GM12878 (cell line): ENCODE data around the gene SKIL. TPM values are rescaled to one million over a fixed set of nuclear protein-coding genes. Genes with fewer than 3 reads are reported as not detected.
"Not testable (repeated sequence)": the region's sequence is repeated elsewhere in the genome, so short reads cannot be mapped to it uniquely, and the experiment has no call there.

Experiments
- ATAC-seq: fragments of 200-7000 bp; cut with Tn5 transposase; 3 replicates; pipeline ENCODE4 v1.9.1; 2020; ENCODE audit warnings: mild to moderate bottlenecking, moderate library complexity
- BruUV-seq: library from RNA; stranded (reverse); fragments of 400-500 nt; replicated peaks from 2 replicates; lab custom pipeline; 2021; lab: Mats Ljungman, UMichigan
- CTCF ChIA-PET: fragments of 300-600 bp; sonication (Branson Sonifier 250); formaldehyde crosslinking; extraction: SDS; loops from one replicate; lab custom pipeline; 2021; ENCODE audit warnings: inconsistent platforms; lab: Yijun Ruan, JAX
- POLR2A ChIA-PET: fragments of 350-600 bp; formaldehyde crosslinking; extraction: SDS; loops from one replicate; lab custom pipeline; 2021; ENCODE audit warnings: inconsistent platforms; lab: Charles Lee
- RAD21 ChIA-PET: fragments of 300-600 bp; sonication (Branson Sonifier 250); formaldehyde crosslinking; loops from one replicate; lab custom pipeline; 2023; ENCODE audit warnings: antibody characterized with exemption; ENCODE audit not compliant: unreplicated experiment; lab: Charles Lee
- SMC1A ChIA-PET: fragments of 300-600 bp; sonication (Branson Sonifier 250); formaldehyde crosslinking; loops from one replicate; lab custom pipeline; 2023; ENCODE audit not compliant: unreplicated experiment, uncharacterized antibody; lab: Charles Lee
- DNase-seq: peaks from one replicate; pipeline ENCODE4 v3.0.0-alpha.2; 2011; ENCODE audit warnings: low read depth, low spot score
- FAIRE-seq: peaks from 3 replicates; lab custom pipeline; 2011; peaks lifted over from hg19 to GRCh38; lab: Jason Lieb, UNC
- H2AFZ ChIP-seq: 2 replicates; pipeline ENCODE4 v1.6.0; 2011; ENCODE audit warnings: low read depth, low read length, control low read depth; ENCODE audit not compliant: control insufficient read depth
- H3K27ac ChIP-seq: 2 replicates; pipeline ENCODE4 v1.5.1; 2011; ENCODE audit warnings: control low read depth; ENCODE audit not compliant: control insufficient read depth, insufficient read depth
- H3K27me3 ChIP-seq, 2 experiments: replicated peaks in 1 of 2; 2 replicates each; pipeline versions ENCODE4 v1.6.0 to v1.6.1; 2011; ENCODE audit warnings: low read length in 1 of 2; ENCODE audit not compliant: control insufficient read depth in 2 of 2, insufficient read depth in 2 of 2
- H3K36me3 ChIP-seq, 2 experiments: 2 replicates each; pipeline ENCODE4 v1.5.1; 2011; ENCODE audit warnings: low read length in 1 of 2; ENCODE audit not compliant: control insufficient read depth in 2 of 2, insufficient read depth in 2 of 2
- H3K4me1 ChIP-seq: 2 replicates; pipeline ENCODE4 v1.6.1; 2011; ENCODE audit warnings: mild to moderate bottlenecking, low read length, moderate library complexity, mixed read lengths; ENCODE audit not compliant: control insufficient read depth, insufficient read depth
- H3K4me2 ChIP-seq: 2 replicates; pipeline ENCODE4 v1.6.0; 2011; ENCODE audit warnings: control low read depth; ENCODE audit not compliant: control insufficient read depth, insufficient read depth
- H3K4me3 ChIP-seq: fragments of 200-600 bp; sonication (generic); 2 replicates; pipeline ENCODE4 v1.5.1; 2016
- H3K79me2 ChIP-seq: 2 replicates; pipeline ENCODE4 v1.6.0; 2011; ENCODE audit warnings: low read length; ENCODE audit not compliant: control insufficient read depth, insufficient read depth
- H3K9ac ChIP-seq: 2 replicates; pipeline ENCODE4 v1.8.0; 2011; ENCODE audit warnings: low read length, control low read depth, mixed read lengths; ENCODE audit not compliant: control insufficient read depth, insufficient read depth
- H3K9me3 ChIP-seq: replicated peaks from 3 replicates; pipeline ENCODE4 v1.5.1; 2011; ENCODE audit warnings: mild to moderate bottlenecking, low read length; ENCODE audit not compliant: control insufficient read depth, insufficient read depth
- H4K20me1 ChIP-seq: 2 replicates; pipeline ENCODE4 v1.6.0; 2011; ENCODE audit not compliant: control insufficient read depth, insufficient read depth
- SREBF2 ChIP-seq: IDR thresholded peaks from 2 replicates; pipeline ENCODE4 v1.6.1; 2012; ENCODE audit warnings: mild to moderate bottlenecking, low read length
- WGBS: methylation state at CpG from one replicate; pipeline ENCODE4 v1.1.6; 2016; ENCODE audit warnings: low lambda C conversion rate; ENCODE audit not compliant: insufficient replicate concordance, insufficient coverage; ENCODE audit errors: missing lambda C conversion rate; 5-methylcytosine and 5-hydroxymethylcytosine counted together
- in situ Hi-C: fragments of 300-500 bp; cut with MboI; formaldehyde crosslinking; loops from 9 replicates; pipeline ENCODE4 v1.14.3; 2018; ENCODE audit warnings: mixed read lengths
- intact Hi-C: fragments of 100-400 bp; cut with micrococcal nuclease; formaldehyde crosslinking; loops from one replicate; pipeline ENCODE4 v1.14.2; 2022; ENCODE audit not compliant: unreplicated experiment
- polyA plus RNA-seq, 11 experiments: library from polyadenylated mRNA; depleted of rRNA in 4 of 11; unstranded in 6 of 11; stranded (reverse) in 5 of 11; fragments of >200 nt; fragmentation: Nextera tagmentation in 4 of 11; fragmentation: Illumina TruSeq in 1 of 11; extraction: Ambion mirVana in 4 of 11; extraction: Trizol in 1 of 11; gene quantifications; 1 replicate in 1 of 11; 2 replicates in 10 of 11; pipeline versions ENCODE4 v1.2.1 to v1.2.3, GENCODE V29; 2011 to 2016; ENCODE audit warnings: inconsistent platforms in 2 of 11, missing spikeins in 2 of 11, low read depth in 1 of 11
- total RNA-seq, 4 experiments: library from RNA; depleted of rRNA in 3 of 4; stranded (reverse); fragments of >200 nt in 3 of 4; fragmentation: Illumina TruSeq in 1 of 4; extraction: Trizol in 1 of 4; gene quantifications; 2 replicates each; pipeline versions ENCODE4 v1.2.1 to v1.2.3, GENCODE V29; 2013 to 2021

Gene SKIL
- total and polyA plus RNA-seq, 10 of the 15 experiments (the other 5 are each of a cell fraction or from before 2014, with no cell fraction given), result 2.7 to 14.8 (median 6.7) TPM

- H3K4me2 ChIP-seq, H4K20me1 ChIP-seq, H2AFZ ChIP-seq, H3K4me3 ChIP-seq, H3K27ac ChIP-seq, FAIRE-seq, ATAC-seq, BruUV-seq, H3K27me3 ChIP-seq, H3K4me1 ChIP-seq, in situ Hi-C loops, intact Hi-C loops, H3K9me3 ChIP-seq, H3K79me2 ChIP-seq, H3K36me3 ChIP-seq, H3K9ac ChIP-seq, DNase-seq: not testable (repeated sequence)
- ChIA-PET POLR2A (interaction anchor here (1.1 kb wide), 1 partner anchor 66 kb away, joined by 6 read pairs; no protein-coding TSS in a partner anchor), RAD21 (interaction anchor here (0.7 kb wide), 1 partner anchor 1877 kb away, joined by 3 read pairs; no protein-coding TSS in a partner anchor), CTCF (interaction anchor here (0.7 kb wide), 1 partner anchor 70 kb away, joined by 3 read pairs; no protein-coding TSS in a partner anchor), SMC1A (interaction anchor here (0.7 kb wide), 1 partner anchor 155 kb away, joined by 3 read pairs; no protein-coding TSS in a partner anchor)
- 89% methylated on average over 6 of the region's 6 CpGs for WGBS
Measured at GRCh38 chr3:170343859-170344258, 13.7 kb upstream of the SKIL start.

GRCh38 chr3:170344971-170345370, 12.5 kb upstream of the SKIL start:
- BruUV-seq, result no TSS peak
- WGBS, result 65% methylated on average over 4 of the region's 4 CpGs
- intact Hi-C loops, result no loop called here
- Histone ChIP-seq H3K36me3 (no peaks in the 10 kb centered on the region), H3K79me2 (no peaks in the 10 kb centered on the region), H3K4me1 (peaks cover 14% of the 10 kb centered on the region), H3K27me3 (no peaks in the 10 kb centered on the region), H3K27ac (no peak overlapping the region), H4K20me1 (no peaks in the 10 kb centered on the region), H3K9ac (no peak overlapping the region), H2AFZ (no peak overlapping the region), H3K4me3 (no peak overlapping the region)
- ChIA-PET CTCF (no interaction called here), RAD21 (no interaction called here), SMC1A (no interaction called here), POLR2A (interaction anchor here (1.0 to 1.1 kb wide), 3 partner anchors 8 to 67 kb away, joined by 3 to 6 read pairs (median 4); no protein-coding TSS in a partner anchor)
- in situ Hi-C loops, result no loop called here
- FAIRE-seq, result no peak
- TF ChIP-seq SREBF2, result no peak
- TF ChIP-seq, all 136 proteins: peak for 0
- H3K4me2 ChIP-seq, result no peak overlapping the region
- DNase-seq (no peak), ATAC-seq (no peak)
- no peaks in the 10 kb centered on the region; the same call in 2 of the 3 replicates for H3K9me3 ChIP-seq
